T-cell (primary cell): ENCODE data around the gene TM7SF3. TPM values are rescaled to one million over a fixed set of nuclear protein-coding genes. Genes with fewer than 3 reads are reported as not detected.

Experiments used
- ATAC-seq, 4 experiments: fragments of 200-7000 bp in 3 of 4; fragments of 150-1000 bp in 1 of 4; cut with Tn5 transposase; replicated peaks in 1 of 4; 1 replicate in 3 of 4; 2 replicates in 1 of 4; pipeline ENCODE4 v1.10.0; 2021; ENCODE audit warnings: moderate library complexity in 3 of 4, mild to moderate bottlenecking in 2 of 4, moderate number of reproducible peaks in 1 of 4
- CTCF ChIA-PET, 2 donors: fragments of 300-600 bp; sonication (Branson Sonifier 250); formaldehyde crosslinking; loops; one replicate each; lab custom pipeline; 2022; ENCODE audit warnings: antibody characterized with exemption in 2 of 2; lab: Charles Lee
- POLR2A ChIA-PET, 2 donors: fragments of 300-600 bp; sonication (Branson Sonifier 250); formaldehyde crosslinking; loops; one replicate each; lab custom pipeline; 2022; ENCODE audit warnings: antibody characterized with exemption in 2 of 2; lab: Charles Lee
- DNase-seq, 35 experiments: peaks; one replicate each; pipeline versions ENCODE4 v3.0.0 to v3.0.0-alpha.2; 2013 to 2023
- H3K27ac ChIP-seq: one replicate; pipeline ENCODE4 v1.5.1; 2013; ENCODE audit warnings: low read length
- H3K27me3 ChIP-seq, 2 experiments: replicated peaks in 1 of 2; 1 replicate in 1 of 2; 2 replicates in 1 of 2; pipeline versions ENCODE4 v1.6.1 to v1.7.0; 2013; ENCODE audit warnings: low read length in 1 of 2, mixed read lengths in 1 of 2; ENCODE audit not compliant: control insufficient read depth in 2 of 2, insufficient read depth in 2 of 2; ENCODE audit errors: extremely low read depth in 1 of 2
- H3K36me3 ChIP-seq, 2 donors: 1 replicate in 1 of 2; 2 replicates in 1 of 2; pipeline versions ENCODE4 v1.6.1 to v1.7.0; 2013; ENCODE audit warnings: low read length in 1 of 2; ENCODE audit not compliant: control insufficient read depth in 2 of 2, insufficient read depth in 1 of 2; ENCODE audit errors: extremely low read depth in 1 of 2
- H3K4me1 ChIP-seq, 2 experiments: 1 replicate in 1 of 2; 2 replicates in 1 of 2; pipeline versions ENCODE4 v1.6.1 to v1.7.0; 2013; ENCODE audit warnings: low read length in 2 of 2, mixed read lengths in 1 of 2; ENCODE audit not compliant: insufficient read depth in 2 of 2, control insufficient read depth in 1 of 2; ENCODE audit errors: extremely low read depth in 1 of 2
- H3K4me3 ChIP-seq, 2 donors: 1 replicate in 1 of 2; 2 replicates in 1 of 2; pipeline versions ENCODE4 v1.5.1 to v1.7.0; 2013; ENCODE audit warnings: mild to moderate bottlenecking in 2 of 2, low read length in 1 of 2, moderate library complexity in 1 of 2; ENCODE audit not compliant: control insufficient read depth in 1 of 2; ENCODE audit errors: extremely low read depth in 1 of 2
- H3K9me3 ChIP-seq: 2 replicates; pipeline ENCODE4 v1.7.0; 2013
- H3K27ac Mint-ChIP-seq, 2 donors: one replicate each; pipeline ENCODE4 v1.8.0; 2020 to 2021; ENCODE audit warnings: mild to moderate bottlenecking in 2 of 2, mixed read lengths in 2 of 2
- H3K27me3 Mint-ChIP-seq, 2 donors: one replicate each; pipeline ENCODE4 v1.8.0; 2021 to 2022; ENCODE audit warnings: mixed read lengths in 2 of 2
- H3K36me3 Mint-ChIP-seq: one replicate; pipeline ENCODE4 v1.8.0; 2021; ENCODE audit warnings: mixed read lengths
- H3K4me1 Mint-ChIP-seq, 3 donors: one replicate each; pipeline ENCODE4 v1.8.0; 2020 to 2022; ENCODE audit warnings: mixed read lengths in 3 of 3, mild to moderate bottlenecking in 1 of 3
- H3K4me3 Mint-ChIP-seq, 3 donors: one replicate each; pipeline ENCODE4 v1.8.0; 2020 to 2022; ENCODE audit warnings: mild to moderate bottlenecking in 3 of 3, mixed read lengths in 3 of 3, moderate library complexity in 3 of 3
- H3K9me3 Mint-ChIP-seq, 3 donors: one replicate each; pipeline ENCODE4 v1.8.0; 2020 to 2022; ENCODE audit warnings: mixed read lengths in 3 of 3
- WGBS: methylation state at CpG from one replicate; pipeline ENCODE4 v1.1.5; 2013; ENCODE audit warnings: missing lambda C conversion rate; ENCODE audit not compliant: insufficient coverage; 5-methylcytosine and 5-hydroxymethylcytosine counted together
- total RNA-seq, 35 experiments: library from RNA in 6 of 35; stranded (reverse) in 6 of 35; fragments of 120-200 nt in 1 of 35; gene quantifications; one replicate each; pipeline versions ENCODE4 v1.2.1 to v1.2.4 and lab custom pipeline; 2013 to 2026

Gene TM7SF3
- total RNA-seq, 5 donors from 2014 or later (not counting 1 experiment from before 2014, with no cell fraction given): 24.9 to 30.6 (median 26.8) TPM

GRCh38 chr12:26994109-26994508 is 20.1 kb downstream of the TM7SF3 start:
- Mint-ChIP-seq H3K27ac (no peak overlapping the region), H3K36me3 (peaks cover 52% of the 10 kb centered on the region), H3K4me1 (peaks cover 0 to 7% (median 7%) of the 10 kb centered on the region in 3 donors), H3K9me3 (no peaks in the 10 kb centered on the region), H3K27me3 (no peaks in the 10 kb centered on the region), H3K4me3 (no peak overlapping the region)
- H3K27ac ChIP-seq: no peak overlapping the region
- ChIA-PET CTCF (interaction anchor here in 1 of 2 donors (1.0 kb wide), 1 partner anchor 22 kb away, joined by 4 read pairs; no protein-coding TSS in a partner anchor), POLR2A (no interaction called here)
- H3K4me3 ChIP-seq: no peak overlapping the region
- no peak for DNase-seq
- H3K36me3 ChIP-seq: peaks cover 5 to 50% of the 10 kb centered on the region in 2 donors
- WGBS: no CpG with 5 or more reads among the region's 1 CpG
- no peaks in the 10 kb centered on the region for H3K9me3 ChIP-seq
- H3K27me3 ChIP-seq: no peaks in the 10 kb centered on the region
- no peaks in the 10 kb centered on the region for H3K4me1 ChIP-seq
- ATAC-seq: no peak

GRCh38 chr12:26991826-26992225 is 22.4 kb downstream of the TM7SF3 start:
- no peaks in the 10 kb centered on the region for H3K27me3 ChIP-seq
- Mint-ChIP-seq H3K27ac (no peak overlapping the region), H3K4me1 (peaks cover 0 to 7% (median 0%) of the 10 kb centered on the region in 3 donors), H3K36me3 (peaks cover 54% of the 10 kb centered on the region), H3K9me3 (peaks cover 0 to under 1% (median 0%) of the 10 kb centered on the region in 3 donors), H3K4me3 (no peak overlapping the region), H3K27me3 (no peaks in the 10 kb centered on the region)
- H3K9me3 ChIP-seq: no peaks in the 10 kb centered on the region
- POLR2A ChIA-PET: interaction anchor here in 1 of 2 donors (0.6 kb wide), 1 partner anchor 46 kb away, joined by 3 read pairs; no protein-coding TSS in a partner anchor
- peaks cover 5 to 49% of the 10 kb centered on the region in 2 donors for H3K36me3 ChIP-seq
- CTCF ChIA-PET: no interaction called here
- DNase-seq (no peak), ATAC-seq (no peak)
- H3K4me1 ChIP-seq: no peaks in the 10 kb centered on the region
- no CpG with 5 or more reads among the region's 4 CpGs for WGBS
- H3K4me3 ChIP-seq: no peak overlapping the region
- H3K27ac ChIP-seq: no peak overlapping the region

DNA sequence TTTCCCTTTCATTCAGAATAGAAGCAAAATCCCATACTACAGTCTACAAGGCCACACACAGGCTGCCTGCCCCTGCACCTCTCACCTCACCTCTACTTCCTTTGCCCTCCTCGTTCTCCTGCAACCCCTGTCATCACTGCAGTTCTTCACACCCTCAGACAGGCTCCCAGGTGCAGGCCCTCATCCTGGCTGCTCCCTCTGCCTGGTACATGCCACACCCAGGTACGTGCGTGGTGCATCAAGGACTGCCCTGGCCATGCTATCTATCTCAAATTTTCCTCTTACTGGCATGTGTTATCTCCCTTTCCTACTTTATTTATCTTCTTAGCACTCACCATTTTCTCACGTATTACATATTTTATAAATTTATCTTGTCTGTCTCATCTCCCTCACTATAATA is 24.3 kb downstream of the TM7SF3 start:
- no peaks in the 10 kb centered on the region for H3K4me1 ChIP-seq
- ATAC-seq (no peak), DNase-seq (no peak)
- WGBS: 72% methylated on average over 3 of the region's 4 CpGs
- peaks cover 5 to 41% of the 10 kb centered on the region in 2 donors for H3K36me3 ChIP-seq
- H3K9me3 ChIP-seq: no peaks in the 10 kb centered on the region
- peaks cover 0 to 7% (median under 1%) of the 10 kb centered on the region in 3 donors for H3K4me1 Mint-ChIP-seq
- H3K27me3 ChIP-seq: no peaks in the 10 kb centered on the region
- POLR2A ChIA-PET: no interaction called here
- H3K27ac Mint-ChIP-seq: no peak overlapping the region
- no peaks in the 10 kb centered on the region for H3K27me3 Mint-ChIP-seq
- CTCF ChIA-PET: interaction anchor here in 1 of 2 donors (0.9 kb wide), 1 partner anchor 8 kb away, joined by 3 read pairs; no protein-coding TSS in a partner anchor
- H3K36me3 Mint-ChIP-seq: peaks cover 52% of the 10 kb centered on the region
- H3K9me3 Mint-ChIP-seq: peaks cover 0 to 9% (median 0%) of the 10 kb centered on the region in 3 donors
- no peak overlapping the region for H3K4me3 Mint-ChIP-seq
- no peak overlapping the region for H3K27ac ChIP-seq
- no peak overlapping the region for H3K4me3 ChIP-seq

GRCh38 chr12:26988703-26989102 is 25.5 kb downstream of the TM7SF3 start:
- no CpG with 5 or more reads among the region's 4 CpGs for WGBS
- Mint-ChIP-seq H3K27ac (no peak overlapping the region), H3K36me3 (peaks cover 56% of the 10 kb centered on the region), H3K4me1 (peaks cover 0 to 14% (median 9%) of the 10 kb centered on the region in 3 donors), H3K9me3 (peaks cover 0 to 9% (median 0%) of the 10 kb centered on the region in 3 donors), H3K27me3 (no peaks in the 10 kb centered on the region), H3K4me3 (no peak overlapping the region)
- DNase-seq (no peak), ATAC-seq (no peak)
- POLR2A ChIA-PET: no interaction called here
- Histone ChIP-seq H3K27me3 (no peaks in the 10 kb centered on the region), H3K4me3 (no peak overlapping the region), H3K27ac (no peak overlapping the region), H3K4me1 (no peaks in the 10 kb centered on the region), H3K9me3 (no peaks in the 10 kb centered on the region), H3K36me3 (peaks cover 5 to 34% of the 10 kb centered on the region in 2 donors)
- CTCF ChIA-PET: interaction anchor here in 1 of 2 donors (0.9 kb wide), 1 partner anchor 25 kb away, joined by 3 read pairs; the partner anchor contains the start of gene TM7SF3

GRCh38 chr12:26987634-26988424 is 26.4 kb downstream of the TM7SF3 start:
- Histone ChIP-seq H3K4me3 (no peak overlapping the region), H3K36me3 (peaks cover 5 to 32% of the 10 kb centered on the region in 2 donors), H3K27me3 (no peaks in the 10 kb centered on the region), H3K9me3 (no peaks in the 10 kb centered on the region), H3K4me1 (no peaks in the 10 kb centered on the region), H3K27ac (no peak overlapping the region)
- H3K4me3 Mint-ChIP-seq: no peak overlapping the region
- peaks cover 0 to 14% (median 10%) of the 10 kb centered on the region in 3 donors for H3K4me1 Mint-ChIP-seq
- H3K27me3 Mint-ChIP-seq: no peaks in the 10 kb centered on the region
- H3K27ac Mint-ChIP-seq: peak overlapping the region in 1 of 2 donors; percentile 3
- peaks cover 58% of the 10 kb centered on the region for H3K36me3 Mint-ChIP-seq
- ChIA-PET CTCF (no interaction called here), POLR2A (no interaction called here)
- WGBS: 100% methylated on average over 6 of the region's 10 CpGs
- no peak for ATAC-seq
- H3K9me3 Mint-ChIP-seq: peaks cover 0 to 9% (median 0%) of the 10 kb centered on the region in 3 donors
- no peak for DNase-seq

GRCh38 chr12:26982866-26983265 is 31.3 kb downstream of the TM7SF3 start:
- ChIA-PET CTCF (interaction anchor here in 1 of 2 donors (0.7 kb wide), 1 partner anchor 890 kb away, joined by 3 read pairs; no protein-coding TSS in a partner anchor), POLR2A (interaction anchor here in 1 of 2 donors (0.5 kb wide), 1 partner anchor 10 kb away, joined by 5 read pairs; no protein-coding TSS in a partner anchor)
- peaks cover 0 to 10% (median 7%) of the 10 kb centered on the region in 3 donors for H3K4me1 Mint-ChIP-seq
- H3K4me3 ChIP-seq: no peak overlapping the region
- H3K27ac ChIP-seq: no peak overlapping the region
- H3K9me3 Mint-ChIP-seq: peaks cover 0 to 9% (median 0%) of the 10 kb centered on the region in 3 donors
- H3K36me3 Mint-ChIP-seq: peaks cover 60% of the 10 kb centered on the region
- H3K27me3 Mint-ChIP-seq: no peaks in the 10 kb centered on the region
- H3K27me3 ChIP-seq: no peaks in the 10 kb centered on the region
- DNase-seq: no peak
- H3K9me3 ChIP-seq: no peaks in the 10 kb centered on the region
- no CpG with 5 or more reads among the region's 2 CpGs for WGBS
- H3K36me3 ChIP-seq: peaks cover 0 to 37% of the 10 kb centered on the region in 2 donors
- no peaks in the 10 kb centered on the region for H3K4me1 ChIP-seq
- H3K4me3 Mint-ChIP-seq: no peak overlapping the region
- no peak overlapping the region for H3K27ac Mint-ChIP-seq
- ATAC-seq: no peak
